Fibroblast of villous mesenchyme (primary cell): ENCODE data around the gene C14orf132. TPM values are rescaled to one million over a fixed set of nuclear protein-coding genes. Genes with fewer than 3 reads are reported as not detected.

Experiments
- DNase-seq: peaks from one replicate; pipeline ENCODE4 v3.0.0-alpha.2; 2010; ENCODE audit warnings: low read depth
- H3K4me3 ChIP-seq: 2 replicates; pipeline ENCODE4 v1.5.1; 2011; ENCODE audit warnings: low read depth, mild to moderate bottlenecking, low read length
- CTCF ChIP-seq: IDR thresholded peaks from 2 replicates; pipeline ENCODE4 v1.5.1; 2012; ENCODE audit warnings: low read depth, mild to moderate bottlenecking, low read length; ENCODE audit not compliant: insufficient read depth
- total RNA-seq: library from RNA; depleted of rRNA; stranded (reverse); fragments of >200 nt; gene quantifications from 2 replicates; pipeline ENCODE4 v1.2.3, GENCODE V29; 2012

The C14orf132 gene
- 20.6 and 22.9 TPM in 2 replicates for total RNA-seq

GRCh38 chr14:96038920-96039632 is at the start of gene C14orf132:
C14orf132 (plus strand) TSS chr14:96039362; CDS start chr14:96039501, 139 bp downstream.
- peak within 1 kb of the TSS; percentile 82 for H3K4me3 ChIP-seq
- no peak for TF ChIP-seq CTCF
- DNase-seq: peak; percentile 58

- peak; percentile 85 for TF ChIP-seq CTCF
- DNase-seq: peak; percentile 65
- H3K4me3 ChIP-seq: no peak overlapping the region
These were observed 45.2 kb upstream of the C14orf132 start for GRCh38 chr14:95993768-95994592.

GRCh38 chr14:95994593-95994928 is 44.6 kb upstream of the C14orf132 start:
- no peak overlapping the region for H3K4me3 ChIP-seq
- no peak for DNase-seq
- TF ChIP-seq CTCF: no peak

GRCh38 chr14:95998656-95999055 is 40.5 kb upstream of the C14orf132 start:
- TF ChIP-seq CTCF: peak; percentile 49
- DNase-seq: peak; percentile 50
- H3K4me3 ChIP-seq: no peak overlapping the region

GRCh38 chr14:96001866-96002497 is 37.2 kb upstream of the C14orf132 start:
- no peak for DNase-seq
- no peak for TF ChIP-seq CTCF
- no peak overlapping the region for H3K4me3 ChIP-seq

- no peak for DNase-seq
- TF ChIP-seq CTCF: peak; percentile 18
- no peak overlapping the region for H3K4me3 ChIP-seq
These were observed 36.7 kb upstream of the C14orf132 start for GRCh38 chr14:96002498-96002884.
